Endothelial cell of umbilical vein (primary cell): ENCODE data around the gene DNAH3. TPM values are rescaled to one million over a fixed set of nuclear protein-coding genes. Genes with fewer than 3 reads are reported as not detected.

Experiments used
- BruUV-seq: library from RNA; stranded (reverse); fragments of 400-500 nt; replicated peaks from 2 replicates; lab custom pipeline; 2021; lab: Mats Ljungman, UMichigan
- CTCF ChIA-PET: fragments of 300-600, 350-600 bp; sonication (Branson Sonifier 250); formaldehyde crosslinking; loops from one replicate; lab custom pipeline; 2021; ENCODE audit warnings: antibody characterized with exemption, inconsistent platforms; lab: Charles Lee
- POLR2A ChIA-PET: fragments of 300-600, 350-600 bp; sonication (Branson Sonifier 250); formaldehyde crosslinking; loops from one replicate; lab custom pipeline; 2021; ENCODE audit warnings: antibody characterized with exemption, inconsistent platforms; lab: Charles Lee
- DNase-seq: peaks from one replicate; pipeline ENCODE4 v3.0.0-alpha.2; 2011; ENCODE audit warnings: low read depth, low spot score
- FAIRE-seq: peaks from 2 replicates; lab custom pipeline; 2011; peaks lifted over from hg19 to GRCh38; lab: Jason Lieb, UNC
- H2AFZ ChIP-seq: 2 replicates; pipeline ENCODE4 v1.6.0; 2012; ENCODE audit warnings: low read depth, low read length, control low read depth, inconsistent platforms
- H3K27ac ChIP-seq: 2 replicates; pipeline ENCODE4 v1.5.1; 2011; ENCODE audit warnings: low read depth, mild to moderate bottlenecking, control low read depth, low read length, moderate library complexity; ENCODE audit not compliant: insufficient read depth
- H3K27me3 ChIP-seq, 2 experiments: 2 replicates each; pipeline versions ENCODE4 v1.6.0 to v1.6.1; 2011; ENCODE audit warnings: low read length in 2 of 2, mixed read lengths in 1 of 2; ENCODE audit not compliant: control insufficient read depth in 2 of 2, insufficient read depth in 2 of 2
- H3K36me3 ChIP-seq, 2 experiments: 2 replicates in 1 of 2; 3 replicates in 1 of 2; pipeline ENCODE4 v1.5.1; 2011; ENCODE audit warnings: low read length in 2 of 2, mild to moderate bottlenecking in 1 of 2, moderate library complexity in 1 of 2; ENCODE audit not compliant: control insufficient read depth in 2 of 2, insufficient read depth in 2 of 2; ENCODE audit errors: extremely low read depth in 1 of 2
- H3K4me1 ChIP-seq: 3 replicates; pipeline ENCODE4 v1.5.1; 2011; ENCODE audit warnings: mild to moderate bottlenecking, low read length; ENCODE audit not compliant: control insufficient read depth, insufficient read depth; ENCODE audit errors: extremely low read depth
- H3K4me2 ChIP-seq: 2 replicates; pipeline ENCODE4 v1.6.1; 2011; ENCODE audit warnings: low read length, control low read depth, mixed read lengths; ENCODE audit not compliant: insufficient read depth
- H3K4me3 ChIP-seq, 3 experiments: fragments of 200-600 bp in 1 of 3; sonication (generic), shearing (Covaris generic) in 1 of 3; replicated peaks in 1 of 3; 2 replicates each; pipeline ENCODE4 v1.5.1; 2011 to 2016; ENCODE audit warnings: control low read depth in 3 of 3, low read length in 3 of 3, mild to moderate bottlenecking in 2 of 3, inconsistent platforms in 1 of 3, low read depth in 1 of 3, moderate library complexity in 1 of 3; ENCODE audit not compliant: insufficient read depth in 1 of 3
- H3K79me2 ChIP-seq: 2 replicates; pipeline ENCODE4 v1.6.0; 2012; ENCODE audit warnings: low read length, inconsistent platforms; ENCODE audit not compliant: control insufficient read depth, insufficient read depth
- H3K9ac ChIP-seq: replicated peaks from 2 replicates; pipeline ENCODE3; 2011; ENCODE audit warnings: low read length, control low read depth; ENCODE audit not compliant: insufficient read depth; ENCODE audit errors: extremely low read depth
- H3K9me1 ChIP-seq: replicated peaks from 3 replicates; pipeline ENCODE4 v1.6.0; 2011; ENCODE audit warnings: mild to moderate bottlenecking, low read length; ENCODE audit not compliant: control insufficient read depth, insufficient read depth; ENCODE audit errors: extremely low read depth
- H3K9me3 ChIP-seq: replicated peaks from 2 replicates; pipeline ENCODE4 v1.5.1; 2012; ENCODE audit warnings: low read length, inconsistent platforms; ENCODE audit not compliant: control insufficient read depth, insufficient read depth
- H4K20me1 ChIP-seq: replicated peaks from 2 replicates; pipeline ENCODE3; 2011; ENCODE audit warnings: mild to moderate bottlenecking, low read length; ENCODE audit not compliant: control insufficient read depth, insufficient read depth; ENCODE audit errors: extremely low read depth
- CTCF ChIP-seq, 2 donors: IDR thresholded peaks; 1 replicate in 1 of 2; 2 replicates in 1 of 2; pipeline ENCODE4 v1.5.1; 2011; ENCODE audit warnings: low read length in 2 of 2, mild to moderate bottlenecking in 2 of 2, moderate library complexity in 2 of 2, control low read depth in 1 of 2, inconsistent platforms in 1 of 2, low read depth in 1 of 2; ENCODE audit not compliant: insufficient read depth in 1 of 2; ENCODE audit errors: extremely low read depth in 1 of 2
- EZH2 ChIP-seq: IDR thresholded peaks from 2 replicates; pipeline ENCODE4 v1.6.1; 2012; ENCODE audit warnings: borderline replicate concordance, low read depth, mild to moderate bottlenecking, moderate library complexity, low read length, inconsistent platforms; ENCODE audit not compliant: severe bottlenecking
- FOS ChIP-seq: IDR thresholded peaks from 2 replicates; pipeline ENCODE4 v1.6.1; 2011; ENCODE audit warnings: mild to moderate bottlenecking, low read length, moderate library complexity, borderline replicate concordance; ENCODE audit not compliant: insufficient read depth
- GATA2 ChIP-seq: IDR thresholded peaks from 2 replicates; pipeline ENCODE4 v1.7.0; 2011; ENCODE audit warnings: low read depth, mild to moderate bottlenecking, moderate library complexity, mixed read lengths, low read length; ENCODE audit not compliant: insufficient read length, insufficient read depth
- JUN ChIP-seq: IDR thresholded peaks from 2 replicates; pipeline ENCODE4 v1.6.1; 2011; ENCODE audit warnings: borderline replicate concordance, low read depth; ENCODE audit not compliant: insufficient read length, insufficient read depth
- MYC ChIP-seq: IDR thresholded peaks from one replicate; pipeline ENCODE4 v1.6.1; 2011; ENCODE audit warnings: mild to moderate bottlenecking, low read depth, low read length
- POLR2A ChIP-seq: IDR thresholded peaks from 2 replicates; pipeline ENCODE4 v1.6.1; 2012; ENCODE audit warnings: low read depth, mild to moderate bottlenecking, control low read depth, low read length
- POLR2AphosphoS5 ChIP-seq: IDR thresholded peaks from 2 replicates; pipeline ENCODE4 v1.6.1; 2012; ENCODE audit warnings: low read depth, mild to moderate bottlenecking, control low read depth, low read length, moderate library complexity; ENCODE audit not compliant: insufficient read depth
- dilution Hi-C: fragments of 300-500 bp; cut with MboI; formaldehyde crosslinking; loops from one replicate; pipeline ENCODE4 v1.15.0; 2019; ENCODE audit warnings: low sequenced_read_pairs; ENCODE audit not compliant: extremely low pct_ligation_motif_present
- intact Hi-C: fragments of 100-400 bp; cut with micrococcal nuclease; formaldehyde crosslinking; loops from one replicate; pipeline ENCODE4 v1.10.0; 2022
- polyA plus RNA-seq, 4 experiments: library from polyadenylated mRNA; depleted of rRNA in 3 of 4; stranded (reverse) in 3 of 4; unstranded in 1 of 4; fragments of >200 nt; gene quantifications; 2 replicates each; pipeline versions ENCODE4 v1.2.1 to v1.2.3, GENCODE V29; 2011 to 2012; ENCODE audit warnings: missing spikeins in 1 of 4
- total RNA-seq: library from RNA; stranded (reverse); gene quantifications from 2 replicates; pipeline ENCODE4 v1.2.3, GENCODE V29; 2021
- TF ChIP-seq, protein P1 (sequence below): IDR thresholded peaks from 2 replicates; pipeline ENCODE4 v1.6.1; 2011; ENCODE audit not compliant: insufficient read depth, insufficient read length

Gene DNAH3
- total and polyA plus RNA-seq, 2 donors (not counting 3 experiments of a cell fraction or from before 2014, with no cell fraction given) = not detected

- no peak overlapping the region for H3K27ac ChIP-seq
- H3K4me1 ChIP-seq = no peaks in the 10 kb centered on the region
- no peaks in the 10 kb centered on the region for H3K79me2 ChIP-seq
- H3K9me3 ChIP-seq = no peaks in the 10 kb centered on the region
- ChIA-PET CTCF (no interaction called here), POLR2A (no interaction called here)
- dilution Hi-C loops = no loop called here
- BruUV-seq = no TSS peak
- no peaks in the 10 kb centered on the region for H4K20me1 ChIP-seq
- no peaks in the 10 kb centered on the region for H3K27me3 ChIP-seq
- no peaks in the 10 kb centered on the region for H3K9me1 ChIP-seq
- TF ChIP-seq EZH2 (no peak), CTCF (IDR thresholded peaks at IDR 0.05; ENCODE audit: extremely low read depth in 1 of 2, insufficient read depth in 1 of 2, low read depth in 1 of 2, low read length in 2 of 2) (no peak), POLR2AphosphoS5 (no peak), MYC (no peak), FOS (no peak), POLR2A (no peak), JUN (no peak), GATA2 (no peak)
- TF ChIP-seq, protein P1, sequence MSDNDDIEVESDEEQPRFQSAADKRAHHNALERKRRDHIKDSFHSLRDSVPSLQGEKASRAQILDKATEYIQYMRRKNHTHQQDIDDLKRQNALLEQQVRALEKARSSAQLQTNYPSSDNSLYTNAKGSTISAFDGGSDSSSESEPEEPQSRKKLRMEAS = no peak
- H3K4me3 ChIP-seq = no peak overlapping the region
- H3K4me2 ChIP-seq = no peak overlapping the region
- H2AFZ ChIP-seq = no peak overlapping the region
- intact Hi-C loops = no loop called here
- no peak for FAIRE-seq
- H3K9ac ChIP-seq = no peak overlapping the region
- no peak for DNase-seq
- no peaks in the 10 kb centered on the region for H3K36me3 ChIP-seq
These were observed 16.6 kb downstream of the DNAH3 start for GRCh38 chr16:21134053-21134452.
